Transverse colon (tissue), 4 donors: Measurements from ENCODE around the gene HIBCH.

ENCODE experiments used
- CTCF ChIP-seq, 5 experiments: fragments of 200-600 bp in 3 of 5; fragments of 450-650 bp in 2 of 5; sonication (generic) in 3 of 5; IDR thresholded peaks; 1 replicate in 2 of 5; 2 replicates in 3 of 5; pipeline ENCODE4 v1.5.1; 2016 to 2017; ENCODE audit warnings: antibody characterized with exemption in 5 of 5, inconsistent platforms in 3 of 5, mild to moderate bottlenecking in 2 of 5, moderate library complexity in 1 of 5
- POLR2A ChIP-seq: fragments of 450-650 bp; IDR thresholded peaks from one replicate; pipeline ENCODE4 v1.6.1; 2016; ENCODE audit warnings: antibody characterized with exemption, mild to moderate bottlenecking, moderate library complexity
- POLR2AphosphoS5 ChIP-seq, 3 donors: sonication (generic); formaldehyde crosslinking; IDR thresholded peaks; one replicate each; pipeline ENCODE4 v1.6.1; 2016; ENCODE audit warnings: antibody characterized with exemption in 3 of 3

DNA sequence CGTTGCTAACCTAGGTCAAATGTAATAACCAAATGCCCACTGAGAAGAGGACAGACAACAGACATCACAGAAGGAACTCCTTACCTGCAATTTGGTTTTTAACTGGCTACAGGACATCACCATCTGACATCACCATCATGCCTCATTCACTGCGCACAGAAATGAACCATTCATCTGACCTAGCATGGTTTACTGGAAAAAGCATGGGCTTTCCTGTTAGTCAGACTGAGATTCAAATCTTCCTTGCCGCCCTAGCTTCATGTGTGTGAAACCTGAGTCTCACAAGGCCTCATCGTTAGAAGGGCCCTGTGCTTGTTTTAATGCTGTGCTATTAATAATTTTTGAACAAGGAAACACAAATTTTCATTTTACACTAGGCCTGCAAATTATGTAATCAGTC, 1.1 kb upstream of the HIBCH start:
- TF ChIP-seq CTCF (IDR thresholded peaks at IDR 0.05) (no peak), POLR2A (no peak), POLR2AphosphoS5 (IDR thresholded peaks at IDR 0.05) (no peak)
